H4 (cell line): Measurements from ENCODE around the gene SUSD6. TPM values are rescaled to one million over a fixed set of nuclear protein-coding genes. Genes with fewer than 3 reads are reported as not detected.

Source experiments
- DNase-seq: peaks from one replicate; pipeline ENCODE4 v3.0.0-alpha.2; 2015; ENCODE audit warnings: low spot score
- total RNA-seq: library from RNA; depleted of rRNA; stranded (reverse); fragments of >200 nt; shearing (Covaris generic); gene quantifications from 2 replicates; pipeline ENCODE4 v1.2.3, GENCODE V29; 2014; rRNA removed

Gene SUSD6
- total RNA-seq, 1 experiment from 2014 or later, result 3.4 TPM

- DNase-seq, result no peak
Measured at GRCh38 chr14:69760810-69761209, 149.4 kb downstream of the SUSD6 start.

GRCh38 chr14:69763761-69764510 lies 152.5 kb downstream of the SUSD6 start:
- no peak for DNase-seq

Other genes starting within 250 kb of the SUSD6 start
- gene ERH, start 213.3 kb upstream of the SUSD6 start, total RNA-seq, result 176 and 177 TPM in 2 replicates
- 107 and 119 TPM in 2 replicates for gene SLC39A9, start 212.9 kb upstream of the SUSD6 start, total RNA-seq
- 0.23 TPM in 1 of 2 replicates, not detected in the other for gene PLEKHD1, start 126.9 kb upstream of the SUSD6 start, total RNA-seq
- not detected in 2 replicates for gene CCDC177, start 36.7 kb upstream of the SUSD6 start, total RNA-seq
- 83.3 and 86.9 TPM in 2 replicates for gene SRSF5, start 155.5 kb downstream of the SUSD6 start, total RNA-seq
- gene SLC10A1, start 185.6 kb downstream of the SUSD6 start, total RNA-seq, result not detected in 2 replicates